PC-3 (cell line): ENCODE data around the gene RIMBP2. TPM values are rescaled to one million over a fixed set of nuclear protein-coding genes. Genes with fewer than 3 reads are reported as not detected.

ENCODE experiments used
- ATAC-seq: fragments of 200-7000 bp; cut with Tn5 transposase; 2 replicates; pipeline ENCODE4 v1.9.1; 2020; ENCODE audit warnings: mild to moderate bottlenecking, moderate library complexity
- BruUV-seq: library from RNA; stranded (reverse); fragments of 400-500 nt; replicated peaks from 2 replicates; lab custom pipeline; 2021; lab: Mats Ljungman, UMichigan
- CTCF ChIA-PET: fragments of 300-600 bp; sonication (Branson Sonifier 250); formaldehyde crosslinking; loops from one replicate; lab custom pipeline; 2022; ENCODE audit warnings: antibody characterized with exemption; lab: Charles Lee
- POLR2A ChIA-PET: fragments of 300-600 bp; sonication (Branson Sonifier 250); formaldehyde crosslinking; loops from one replicate; lab custom pipeline; 2022; ENCODE audit warnings: antibody characterized with exemption; ENCODE audit not compliant: unreplicated experiment; lab: Charles Lee
- DNase-seq: peaks from one replicate; pipeline ENCODE4 v3.0.0-alpha.2; 2015
- H2AFZ ChIP-seq: fragments of 300-600 bp; sonication (generic); 2 replicates; pipeline ENCODE4 v1.6.0; 2016; ENCODE audit warnings: antibody characterized with exemption, low read length
- H3F3A ChIP-seq: fragments of 300-600 bp; sonication (generic); one replicate; pipeline ENCODE4 v1.6.0; 2017; ENCODE audit warnings: antibody characterized with exemption, low read length, control low read depth, mild to moderate bottlenecking; ENCODE audit not compliant: unreplicated experiment
- H3K27ac ChIP-seq: fragments of 300-600 bp; sonication (generic); 2 replicates; pipeline ENCODE4 v1.5.1; 2016; ENCODE audit warnings: mild to moderate bottlenecking, low read length
- H3K27me3 ChIP-seq: fragments of 300-600 bp; sonication (generic); 2 replicates; pipeline ENCODE4 v1.6.1; 2016; ENCODE audit warnings: low read length, mixed read lengths
- H3K36me3 ChIP-seq: fragments of 300-600 bp; sonication (generic); 2 replicates; pipeline ENCODE4 v1.6.1; 2016; ENCODE audit warnings: low read depth, mixed run types, low read length, mixed read lengths
- H3K4me1 ChIP-seq: fragments of 300-600 bp; sonication (generic); 2 replicates; pipeline ENCODE4 v1.5.1; 2016; ENCODE audit warnings: low read length; ENCODE audit not compliant: insufficient read depth
- H3K4me2 ChIP-seq: fragments of 300-600 bp; sonication (generic); 2 replicates; pipeline ENCODE4 v1.6.0; 2016; ENCODE audit warnings: low read length
- H3K4me3 ChIP-seq: fragments of 300-600 bp; sonication (generic); 2 replicates; pipeline ENCODE4 v1.5.1; 2016; ENCODE audit warnings: mild to moderate bottlenecking, low read length, mixed read lengths
- H3K79me2 ChIP-seq: fragments of 300-600 bp; sonication (generic); 2 replicates; pipeline ENCODE4 v1.6.1; 2017; ENCODE audit warnings: low read length, mixed read lengths
- H3K9ac ChIP-seq: fragments of 300-600 bp; sonication (generic); 2 replicates; pipeline ENCODE4 v1.6.0; 2016; ENCODE audit warnings: mild to moderate bottlenecking, low read length
- H3K9me2 ChIP-seq: fragments of 300-600 bp; sonication (generic); replicated peaks from 2 replicates; pipeline ENCODE4 v1.6.1; 2016; ENCODE audit warnings: mixed run types, low read length, mixed read lengths
- H3K9me3 ChIP-seq: fragments of 300-600 bp; sonication (generic); 2 replicates; pipeline ENCODE4 v1.6.1; 2016; ENCODE audit warnings: low read length, mixed read lengths
- H4K20me1 ChIP-seq: fragments of 300-600 bp; sonication (generic); 2 replicates; pipeline ENCODE4 v1.6.1; 2016; ENCODE audit warnings: low read length, mixed read lengths
- CTCF ChIP-seq: fragments of 300-600 bp; sonication (generic); conservative IDR thresholded peaks from 2 replicates; pipeline ENCODE4 v1.5.1; 2017; ENCODE audit warnings: antibody characterized with exemption, low read depth, mild to moderate bottlenecking, low read length
- EZH2 ChIP-seq: fragments of 300-600 bp; sonication (generic); IDR thresholded peaks from one replicate; pipeline ENCODE4 v1.6.1; 2017; ENCODE audit warnings: antibody characterized with exemption, mild to moderate bottlenecking, low read length; ENCODE audit not compliant: unreplicated experiment
- EZH2phosphoT487 ChIP-seq: fragments of 300-600 bp; sonication (generic); IDR thresholded peaks from 2 replicates; pipeline ENCODE4 v1.6.1; 2018; ENCODE audit warnings: mild to moderate bottlenecking, antibody characterized with exemption, low read length, borderline replicate concordance
- intact Hi-C: fragments of 100-400 bp; cut with micrococcal nuclease; formaldehyde crosslinking; loops from 2 replicates; pipeline ENCODE4 v1.9.0; 2023
- total RNA-seq: library from RNA; depleted of rRNA; stranded (reverse); fragments of >200 nt; gene quantifications from 2 replicates; pipeline ENCODE4 v1.2.3, GENCODE V29; 2014

Gene RIMBP2
- total RNA-seq, 1 experiment from 2014 or later, result not detected

GRCh38 chr12:130737731-130738130 is 21.6 kb upstream of the RIMBP2 start:
- Histone ChIP-seq H3K9me3 (no peaks in the 10 kb centered on the region), H3K9ac (no peak overlapping the region), H3K79me2 (no peaks in the 10 kb centered on the region), H3F3A (no peaks in the 10 kb centered on the region), H3K27ac (no peak overlapping the region), H3K27me3 (peaks cover 94% of the 10 kb centered on the region), H3K4me2 (no peak overlapping the region), H4K20me1 (no peaks in the 10 kb centered on the region), H3K9me2 (no peaks in the 10 kb centered on the region), H3K4me3 (no peak overlapping the region), H3K4me1 (no peaks in the 10 kb centered on the region), H2AFZ (no peak overlapping the region), H3K36me3 (no peaks in the 10 kb centered on the region)
- CTCF ChIA-PET, result no interaction called here
- intact Hi-C loops, result no loop called here
- TF ChIP-seq EZH2 (no peak), EZH2phosphoT487 (no peak), CTCF (no peak)
- BruUV-seq, result no TSS peak
- DNase-seq (no peak), ATAC-seq (no peak)
- POLR2A ChIA-PET, result no interaction called here

GRCh38 chr12:130729344-130729743 is 13.2 kb upstream of the RIMBP2 start:
- POLR2A ChIA-PET, result no interaction called here
- H3K4me2 ChIP-seq, result no peak overlapping the region
- H3K9ac ChIP-seq, result no peak overlapping the region
- no peak overlapping the region for H3K4me3 ChIP-seq
- H3K9me3 ChIP-seq, result 0 out of 2 replicates have a peak, but pooled peaks cover 4% of the 10 kb centered on the region
- H2AFZ ChIP-seq, result no peak overlapping the region
- no peaks in the 10 kb centered on the region for H3K36me3 ChIP-seq
- DNase-seq, result no peak
- H3K27ac ChIP-seq, result no peak overlapping the region
- no peaks in the 10 kb centered on the region for H3K9me2 ChIP-seq
- intact Hi-C loops, result no loop called here
- peaks cover 56% of the 10 kb centered on the region for H3K27me3 ChIP-seq
- TF ChIP-seq CTCF, result no peak
- TF ChIP-seq EZH2phosphoT487, result no peak
- no peak for TF ChIP-seq EZH2
- H3K4me1 ChIP-seq, result no peaks in the 10 kb centered on the region
- CTCF ChIA-PET, result no interaction called here
- H3K79me2 ChIP-seq, result no peaks in the 10 kb centered on the region
- no peaks in the 10 kb centered on the region for H3F3A ChIP-seq
- H4K20me1 ChIP-seq, result no peaks in the 10 kb centered on the region
- BruUV-seq, result no TSS peak
- no peak for ATAC-seq

GRCh38 chr12:130728158-130729058 is 12.3 kb upstream of the RIMBP2 start:
- Histone ChIP-seq H3K27me3 (peaks cover 47% of the 10 kb centered on the region), H3K9ac (no peak overlapping the region), H4K20me1 (no peaks in the 10 kb centered on the region), H3K79me2 (no peaks in the 10 kb centered on the region), H3K9me2 (no peaks in the 10 kb centered on the region), H3K36me3 (no peaks in the 10 kb centered on the region), H3K4me2 (no peak overlapping the region), H3K4me3 (no peak overlapping the region), H3K4me1 (no peaks in the 10 kb centered on the region), H3F3A (no peaks in the 10 kb centered on the region), H3K9me3 (0 out of 2 replicates have a peak, but pooled peaks cover 4% of the 10 kb centered on the region), H2AFZ (no peak overlapping the region), H3K27ac (no peak overlapping the region)
- TF ChIP-seq EZH2phosphoT487, result no peak
- no peak for TF ChIP-seq CTCF
- no peak for TF ChIP-seq EZH2
- no peak for DNase-seq
- ChIA-PET CTCF (no interaction called here), POLR2A (no interaction called here)
- no TSS peak for BruUV-seq
- no peak for ATAC-seq
- intact Hi-C loops, result no loop called here
